ENCODE data around the gene ECI2. TPM values are rescaled to one million over a fixed set of nuclear protein-coding genes. Genes with fewer than 3 reads are reported as not detected.

The ECI2 gene
- total and polyA plus RNA-seq, 10 of the 15 experiments (the other 5 are each of a cell fraction or from before 2014, with no cell fraction given), result 38.7 to 129 (median 60.1) TPM

DNA sequence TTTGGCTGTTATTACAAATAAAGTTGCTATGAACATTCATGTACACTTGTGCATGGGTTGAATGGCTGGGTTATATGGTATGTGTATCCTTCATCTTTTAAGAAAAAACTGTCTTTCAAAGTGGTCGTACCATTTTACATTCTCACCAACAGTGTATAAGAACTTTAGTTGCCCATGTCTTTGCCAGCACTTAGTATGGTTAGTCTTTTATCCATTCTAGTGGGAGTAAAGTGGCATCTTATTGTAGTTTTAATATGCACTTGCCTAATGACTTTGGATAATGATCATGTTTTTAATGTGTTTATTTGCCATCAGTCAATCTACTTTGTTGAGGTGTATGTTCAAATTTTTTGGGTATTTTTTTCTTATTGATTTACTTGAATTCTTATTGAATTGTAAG lies 32.5 kb upstream of the ECI2 start (continued):
- TF ChIP-seq, protein P1, sequence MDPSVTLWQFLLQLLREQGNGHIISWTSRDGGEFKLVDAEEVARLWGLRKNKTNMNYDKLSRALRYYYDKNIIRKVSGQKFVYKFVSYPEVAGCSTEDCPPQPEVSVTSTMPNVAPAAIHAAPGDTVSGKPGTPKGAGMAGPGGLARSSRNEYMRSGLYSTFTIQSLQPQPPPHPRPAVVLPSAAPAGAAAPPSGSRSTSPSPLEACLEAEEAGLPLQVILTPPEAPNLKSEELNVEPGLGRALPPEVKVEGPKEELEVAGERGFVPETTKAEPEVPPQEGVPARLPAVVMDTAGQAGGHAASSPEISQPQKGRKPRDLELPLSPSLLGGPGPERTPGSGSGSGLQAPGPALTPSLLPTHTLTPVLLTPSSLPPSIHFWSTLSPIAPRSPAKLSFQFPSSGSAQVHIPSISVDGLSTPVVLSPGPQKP (IDR thresholded peaks at IDR 0.05; ENCODE audit: low read depth, low read length), result no peak
- TF ChIP-seq JUND (IDR thresholded peaks at IDR 0.05; ENCODE audit: low read depth, low read length) (no peak), HDGF (IDR thresholded peaks at IDR 0.05) (no peak)
- TF ChIP-seq, protein P2, sequence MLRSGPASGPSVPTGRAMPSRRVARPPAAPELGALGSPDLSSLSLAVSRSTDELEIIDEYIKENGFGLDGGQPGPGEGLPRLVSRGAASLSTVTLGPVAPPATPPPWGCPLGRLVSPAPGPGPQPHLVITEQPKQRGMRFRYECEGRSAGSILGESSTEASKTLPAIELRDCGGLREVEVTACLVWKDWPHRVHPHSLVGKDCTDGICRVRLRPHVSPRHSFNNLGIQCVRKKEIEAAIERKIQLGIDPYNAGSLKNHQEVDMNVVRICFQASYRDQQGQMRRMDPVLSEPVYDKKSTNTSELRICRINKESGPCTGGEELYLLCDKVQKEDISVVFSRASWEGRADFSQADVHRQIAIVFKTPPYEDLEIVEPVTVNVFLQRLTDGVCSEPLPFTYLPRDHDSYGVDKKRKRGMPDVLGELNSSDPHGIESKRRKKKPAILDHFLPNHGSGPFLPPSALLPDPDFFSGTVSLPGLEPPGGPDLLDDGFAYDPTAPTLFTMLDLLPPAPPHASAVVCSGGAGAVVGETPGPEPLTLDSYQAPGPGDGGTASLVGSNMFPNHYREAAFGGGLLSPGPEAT (IDR thresholded peaks at IDR 0.05; ENCODE audit: low read depth), result no peak

DNA sequence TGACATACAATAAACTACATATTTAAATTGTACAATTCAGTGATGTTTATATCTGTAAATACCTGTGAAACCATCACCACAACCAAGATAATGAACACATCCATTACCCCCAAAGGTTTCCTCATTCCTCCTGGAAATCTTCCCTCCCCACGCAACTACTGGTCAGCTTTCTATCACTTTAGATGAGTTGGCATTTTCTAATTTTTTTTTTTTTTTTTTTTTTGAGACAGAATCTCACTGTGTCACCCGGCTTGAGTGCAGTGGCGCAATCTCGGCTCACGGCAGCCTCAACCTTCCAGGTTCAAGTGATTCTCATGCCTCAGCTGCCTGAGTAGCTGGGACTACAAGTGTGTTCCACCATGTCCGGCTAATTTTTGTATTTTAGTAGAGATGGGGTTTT lies 31.7 kb upstream of the ECI2 start:
- WGBS (ENCODE audit: insufficient coverage, insufficient replicate concordance, low lambda C conversion rate, missing lambda C conversion rate), result 63% methylated on average over 6 of the region's 6 CpGs
- no peak overlapping the region for H3K9ac ChIP-seq (ENCODE audit: control insufficient read depth, insufficient read depth, low read length)
- no TSS peak for BruUV-seq (replicated peaks)
- no peak overlapping the region for H3K4me3 ChIP-seq
- ChIA-PET SMC1A (ENCODE audit: uncharacterized antibody, unreplicated experiment) (no interaction called here), CTCF (no interaction called here), RAD21 (ENCODE audit: unreplicated experiment) (no interaction called here), POLR2A (no interaction called here)
- no peak for DNase-seq (ENCODE audit: low read depth, low spot score)
- intact Hi-C loops (cut with micrococcal nuclease; ENCODE audit: unreplicated experiment) (no loop called here), in situ Hi-C loops (cut with MboI) (no loop called here)
- no peaks in the 10 kb centered on the region for H3K4me1 ChIP-seq (ENCODE audit: control insufficient read depth, insufficient read depth, low read length)
- H3K4me2 ChIP-seq (ENCODE audit: control insufficient read depth, insufficient read depth), result no peak overlapping the region
- H3K27ac ChIP-seq (ENCODE audit: control insufficient read depth, insufficient read depth), result no peak overlapping the region
- H4K20me1 ChIP-seq (ENCODE audit: control insufficient read depth, insufficient read depth), result no peaks in the 10 kb centered on the region
- H3K9me3 ChIP-seq (replicated peaks; ENCODE audit: control insufficient read depth, insufficient read depth, low read length), result no peaks in the 10 kb centered on the region
- TF ChIP-seq EZH2 (IDR thresholded peaks at IDR 0.05; ENCODE audit: borderline replicate concordance, control insufficient read depth, low read depth, low read length), result no peak
- TF ChIP-seq NFYB (IDR thresholded peaks at IDR 0.05; ENCODE audit: insufficient read depth, low read depth, low read length), result no peak
- TF ChIP-seq, protein P3, sequence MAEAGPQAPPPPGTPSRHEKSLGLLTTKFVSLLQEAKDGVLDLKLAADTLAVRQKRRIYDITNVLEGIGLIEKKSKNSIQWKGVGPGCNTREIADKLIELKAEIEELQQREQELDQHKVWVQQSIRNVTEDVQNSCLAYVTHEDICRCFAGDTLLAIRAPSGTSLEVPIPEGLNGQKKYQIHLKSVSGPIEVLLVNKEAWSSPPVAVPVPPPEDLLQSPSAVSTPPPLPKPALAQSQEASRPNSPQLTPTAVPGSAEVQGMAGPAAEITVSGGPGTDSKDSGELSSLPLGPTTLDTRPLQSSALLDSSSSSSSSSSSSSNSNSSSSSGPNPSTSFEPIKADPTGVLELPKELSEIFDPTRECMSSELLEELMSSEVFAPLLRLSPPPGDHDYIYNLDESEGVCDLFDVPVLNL (IDR thresholded peaks at IDR 0.05; ENCODE audit: low read depth, low read length), result no peak
- TF ChIP-seq BHLHE40 (IDR thresholded peaks at IDR 0.05; ENCODE audit: borderline replicate concordance in 1 of 2, low read depth in 2 of 2, low read length in 1 of 2), result no peak
- no peak for TF ChIP-seq KDM1A (IDR thresholded peaks at IDR 0.05; ENCODE audit: borderline replicate concordance)
- TF ChIP-seq BMI1 (IDR thresholded peaks at IDR 0.05; ENCODE audit: borderline replicate concordance), result no peak
- TF ChIP-seq, protein P4, sequence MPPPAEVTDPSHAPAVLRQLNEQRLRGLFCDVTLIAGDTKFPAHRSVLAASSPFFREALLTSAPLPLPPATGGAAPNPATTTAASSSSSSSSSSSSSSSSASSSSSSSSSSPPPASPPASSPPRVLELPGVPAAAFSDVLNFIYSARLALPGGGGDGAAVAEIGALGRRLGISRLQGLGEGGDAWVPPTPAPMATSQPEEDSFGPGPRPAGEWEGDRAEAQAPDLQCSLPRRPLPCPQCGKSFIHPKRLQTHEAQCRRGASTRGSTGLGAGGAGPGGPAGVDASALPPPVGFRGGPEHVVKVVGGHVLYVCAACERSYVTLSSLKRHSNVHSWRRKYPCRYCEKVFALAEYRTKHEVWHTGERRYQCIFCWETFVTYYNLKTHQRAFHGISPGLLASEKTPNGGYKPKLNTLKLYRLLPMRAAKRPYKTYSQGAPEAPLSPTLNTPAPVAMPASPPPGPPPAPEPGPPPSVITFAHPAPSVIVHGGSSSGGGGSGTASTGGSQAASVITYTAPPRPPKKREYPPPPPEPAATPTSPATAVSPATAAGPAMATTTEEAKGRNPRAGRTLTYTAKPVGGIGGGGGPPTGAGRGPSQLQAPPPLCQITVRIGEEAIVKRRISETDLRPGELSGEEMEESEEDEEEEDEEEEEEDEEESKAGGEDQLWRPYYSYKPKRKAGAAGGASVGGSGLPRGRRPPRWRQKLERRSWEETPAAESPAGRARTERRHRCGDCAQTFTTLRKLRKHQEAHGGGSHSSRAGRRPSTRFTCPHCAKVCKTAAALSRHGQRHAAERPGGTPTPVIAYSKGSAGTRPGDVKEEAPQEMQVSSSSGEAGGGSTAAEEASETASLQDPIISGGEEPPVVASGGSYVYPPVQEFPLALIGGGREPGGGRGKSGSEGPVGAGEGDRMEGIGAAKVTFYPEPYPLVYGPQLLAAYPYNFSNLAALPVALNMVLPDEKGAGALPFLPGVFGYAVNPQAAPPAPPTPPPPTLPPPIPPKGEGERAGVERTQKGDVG (CRISPR knock-in tag; IDR thresholded peaks at IDR 0.05), result no peak
- FAIRE-seq, result no peak
- no peaks in the 10 kb centered on the region; a peak in 1 of 4 replicates for H3K27me3 ChIP-seq (replicated peaks in 1 of 2; ENCODE audit: control insufficient read depth in 2 of 2, insufficient read depth in 2 of 2, low read length in 1 of 2)
- no peaks in the 10 kb centered on the region for H3K79me2 ChIP-seq (ENCODE audit: control insufficient read depth, insufficient read depth, low read length)
- ATAC-seq, result no peak
- H2AFZ ChIP-seq (ENCODE audit: control insufficient read depth, low read depth, low read length), result no peak overlapping the region
- H3K36me3 ChIP-seq (ENCODE audit: control insufficient read depth in 2 of 2, insufficient read depth in 2 of 2, low read length in 1 of 2), result no peaks in the 10 kb centered on the region
